K562 (cell line): Measurements from ENCODE around the gene LRRC57. TPM values are rescaled to one million over a fixed set of nuclear protein-coding genes. Genes with fewer than 3 reads are reported as not detected.

Experiments used
- ARID4B ChIP-seq: sonication (generic); formaldehyde crosslinking; IDR thresholded peaks from 2 replicates; pipeline ENCODE4 v1.8.0; 2022; ENCODE audit warnings: mild to moderate bottlenecking, missing genetic modification reagents
- ATF1 ChIP-seq, 2 experiments: fragments of 450-650 bp in 1 of 2; IDR thresholded peaks; 2 replicates each; pipeline ENCODE4 v1.6.1; 2016; ENCODE audit warnings: missing compliant biosample characterization in 1 of 2, missing genetic modification characterization in 1 of 2
- E2F1 ChIP-seq: sonication (generic); formaldehyde crosslinking; IDR thresholded peaks from 2 replicates; pipeline ENCODE4 v1.8.1; 2023; ENCODE audit warnings: mild to moderate bottlenecking, missing genetic modification reagents, moderate library complexity
- E2F3 ChIP-seq: fragments of 250-450 bp; sonication (Bioruptor Pico); IDR thresholded peaks from 2 replicates; pipeline ENCODE4 v1.4.0; 2020; ENCODE audit warnings: mild to moderate bottlenecking
- ETV6 ChIP-seq, 3 experiments: fragments of 150-350 bp in 1 of 3; sonication (generic) in 1 of 3; formaldehyde crosslinking in 1 of 3; IDR thresholded peaks; 2 replicates each; pipeline versions ENCODE4 v1.6.1 to v1.8.0; 2014 to 2022; ENCODE audit warnings: borderline replicate concordance in 2 of 3, low read depth in 2 of 3, antibody characterized with exemption in 1 of 3, low read length in 1 of 3, mild to moderate bottlenecking in 1 of 3, missing genetic modification reagents in 1 of 3
- GATAD2B ChIP-seq: fragments of 450-650 bp; IDR thresholded peaks from 2 replicates; pipeline ENCODE4 v1.6.1; 2017; ENCODE audit warnings: mild to moderate bottlenecking, borderline replicate concordance
- HES1 ChIP-seq: fragments of 450-650 bp; IDR thresholded peaks from 2 replicates; pipeline ENCODE4 v1.6.1; 2016; ENCODE audit warnings: low read depth, mild to moderate bottlenecking, moderate library complexity
- MAZ ChIP-seq, 2 experiments: fragments of 450-650 bp in 1 of 2; sonication (generic) in 1 of 2; formaldehyde crosslinking; IDR thresholded peaks in 1 of 2; conservative IDR thresholded peaks in 1 of 2; 2 replicates each; pipeline versions ENCODE4 v1.4.0 to v1.5.0; 2020; ENCODE audit warnings: mild to moderate bottlenecking in 1 of 2, missing genetic modification reagents in 1 of 2
- MYNN ChIP-seq, 2 experiments: sonication (generic); formaldehyde crosslinking in 1 of 2; IDR thresholded peaks; 2 replicates each; pipeline versions ENCODE4 v1.5.0 to v1.6.1; 2016 to 2020; ENCODE audit warnings: antibody characterized with exemption in 1 of 2, missing genetic modification reagents in 1 of 2
- NFIC ChIP-seq: fragments of 450-650 bp; IDR thresholded peaks from 2 replicates; pipeline ENCODE4 v1.6.1; 2017; ENCODE audit warnings: mild to moderate bottlenecking, inconsistent platforms
- NR3C1 ChIP-seq: sonication (generic); formaldehyde crosslinking; IDR thresholded peaks from 2 replicates; pipeline ENCODE4 v1.8.1; 2022; ENCODE audit warnings: missing genetic modification reagents
- POU5F1 ChIP-seq: fragments of 150-350 bp; IDR thresholded peaks from 2 replicates; pipeline ENCODE4 v1.6.1; 2014; ENCODE audit warnings: borderline replicate concordance, low read length, low read depth, mild to moderate bottlenecking; ENCODE audit not compliant: partially characterized antibody
- PRMT5 ChIP-seq: sonication (generic); formaldehyde crosslinking; IDR thresholded peaks from 2 replicates; pipeline ENCODE4 v1.5.0; 2020; ENCODE audit warnings: missing genetic modification reagents
- RBM25 ChIP-seq: fragments of 200-400 bp; formaldehyde crosslinking; IDR thresholded peaks from 2 replicates; pipeline ENCODE4 v1.6.1; 2018; ENCODE audit warnings: low read length, low read depth, moderate library complexity; ENCODE audit not compliant: severe bottlenecking
- RBM34 ChIP-seq: fragments of 200-400 bp; formaldehyde crosslinking; IDR thresholded peaks from 2 replicates; pipeline ENCODE4 v1.6.1; 2018; ENCODE audit warnings: low read length, borderline replicate concordance; ENCODE audit not compliant: insufficient read depth
- SMAD2 ChIP-seq: fragments of 150-350 bp; IDR thresholded peaks from 2 replicates; pipeline ENCODE4 v1.6.1; 2014; ENCODE audit warnings: low read depth, mild to moderate bottlenecking, low read length
- SP1 ChIP-seq: sonication (generic); formaldehyde crosslinking; IDR thresholded peaks from 2 replicates; pipeline ENCODE4 v1.8.1; 2022; ENCODE audit warnings: mild to moderate bottlenecking, missing genetic modification reagents
- SRSF1 ChIP-seq: fragments of 200-400 bp; formaldehyde crosslinking; IDR thresholded peaks from 2 replicates; pipeline ENCODE4 v1.6.1; 2017; ENCODE audit warnings: mild to moderate bottlenecking, low read depth, low read length, moderate library complexity
- TCF3 ChIP-seq: sonication (generic); formaldehyde crosslinking; IDR thresholded peaks from 2 replicates; pipeline ENCODE4 v1.4.0; 2020; ENCODE audit warnings: mild to moderate bottlenecking, missing genetic modification reagents
- polyA plus RNA-seq, 8 experiments: library from polyadenylated mRNA; depleted of rRNA in 4 of 8; stranded (reverse) in 5 of 8; unstranded in 3 of 8; fragments of >200 nt; fragmentation: Nextera tagmentation in 2 of 8; fragmentation: Illumina TruSeq in 1 of 8; extraction: Ambion mirVana in 2 of 8; extraction: Trizol in 1 of 8; gene quantifications; 2 replicates each; pipeline versions ENCODE4 v1.2.1 to v1.2.3, GENCODE V29; 2011 to 2014; ENCODE audit warnings: inconsistent platforms in 1 of 8, missing spikeins in 1 of 8
- total RNA-seq, 7 experiments: library from RNA; depleted of rRNA in 6 of 7; stranded (reverse); fragments of >200 nt in 6 of 7; fragmentation: Illumina TruSeq in 2 of 7; extraction: Trizol in 2 of 7; gene quantifications; 2 replicates each; pipeline versions ENCODE4 v1.2.1 to v1.2.3, GENCODE V29; 2011 to 2021; ENCODE audit warnings: low replicate concordance in 1 of 7

Gene LRRC57
- total and polyA plus RNA-seq, 9 of the 15 experiments (the other 6 are each of a cell fraction or from before 2014, with no cell fraction given): 3.9 to 20.4 (median 14.8) TPM

- TF ChIP-seq TCF3 (CRISPR knock-in tag): no peak
- TF ChIP-seq MAZ (CRISPR knock-in tag; conservative IDR thresholded peaks at IDR 0.05 in 1 of 2, IDR thresholded peaks at IDR 0.05 in 1 of 2): peak; percentile 94 to 97
- peak; percentile 83 for TF ChIP-seq PRMT5 (CRISPR knock-in tag)
- TF ChIP-seq ETV6 (IDR thresholded peaks at IDR 0.05; ENCODE audit: borderline replicate concordance in 1 of 2, low read depth in 2 of 2, low read length in 1 of 2): no peak
- 0 out of 2 replicates have a peak, but pooled peaks have one; percentile 20 for TF ChIP-seq ETV6 (CRISPR knock-in tag; IDR thresholded peaks at IDR 0.05; ENCODE audit: borderline replicate concordance)
- TF ChIP-seq GATAD2B: peak; percentile 21; the same call in 1 of the 2 replicates
- TF ChIP-seq ARID4B: peak; percentile 49; the same call in 1 of the 2 replicates
- TF ChIP-seq ATF1 (CRISPR knock-in tag; IDR thresholded peaks at IDR 0.05): no peak
- TF ChIP-seq ATF1 (tag; IDR thresholded peaks at IDR 0.05): peak; percentile 60; the same call in 1 of the 2 replicates
- TF ChIP-seq POU5F1: peak; percentile 13
- TF ChIP-seq NR3C1 (CRISPR knock-in tag): peak; percentile 67; the same call in 1 of the 2 replicates
- TF ChIP-seq RBM25: peak; percentile 50
- TF ChIP-seq SMAD2: no peak
- TF ChIP-seq SRSF1: no peak
- TF ChIP-seq HES1: peak; percentile 74
- 0 out of 2 replicates have a peak, but pooled peaks have one; percentile 34 for TF ChIP-seq RBM34
- TF ChIP-seq SP1: peak; percentile 94
- peak; percentile 99 for TF ChIP-seq NFIC
- TF ChIP-seq MYNN (IDR thresholded peaks at IDR 0.05): peak; percentile 57; the same call in 1 of the 2 replicates
- TF ChIP-seq MYNN (CRISPR knock-in tag; IDR thresholded peaks at IDR 0.05): no peak
- peak; percentile 61; the same call in 1 of the 2 replicates for TF ChIP-seq E2F1 (CRISPR knock-in tag)
- peak; percentile 35; the same call in 1 of the 2 replicates for TF ChIP-seq E2F3 (CRISPR knock-in tag)
Measured at GRCh38 chr15:42575188-42576039, 26.8 kb upstream of the LRRC57 start, which contains the start of gene STARD9 (continued).
